ENCODE results near the gene GRM7. TPM values are rescaled to one million over a fixed set of nuclear protein-coding genes. Genes with fewer than 3 reads are reported as not detected.

Gene GRM7
- total RNA-seq, 4 donors from 2014 or later: 0.40 TPM; not detected in 3

DNA sequence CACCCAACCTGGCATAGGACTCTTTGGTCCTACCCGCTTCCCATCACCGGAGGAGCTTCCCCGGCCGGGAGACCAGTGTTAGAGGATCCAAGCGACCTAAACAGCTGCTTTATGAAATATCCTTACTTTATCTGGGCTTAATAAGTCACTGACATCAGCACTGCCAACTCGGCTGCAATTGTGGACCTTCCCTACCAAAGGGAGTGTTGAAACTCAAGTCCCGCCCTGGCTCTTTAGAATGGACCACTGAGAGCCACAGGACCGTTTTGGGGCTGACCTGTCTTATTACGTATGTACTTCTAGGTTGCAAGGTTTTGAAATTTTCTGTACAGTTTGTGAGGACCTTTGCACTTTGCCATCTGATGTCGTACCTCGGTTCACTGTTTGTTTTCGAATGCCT is 879.5 kb downstream of the GRM7 start:
- DNase-seq: no peak
- no peak for TF ChIP-seq POLR2A (IDR thresholded peaks at IDR 0.05)
- TF ChIP-seq, protein P1, sequence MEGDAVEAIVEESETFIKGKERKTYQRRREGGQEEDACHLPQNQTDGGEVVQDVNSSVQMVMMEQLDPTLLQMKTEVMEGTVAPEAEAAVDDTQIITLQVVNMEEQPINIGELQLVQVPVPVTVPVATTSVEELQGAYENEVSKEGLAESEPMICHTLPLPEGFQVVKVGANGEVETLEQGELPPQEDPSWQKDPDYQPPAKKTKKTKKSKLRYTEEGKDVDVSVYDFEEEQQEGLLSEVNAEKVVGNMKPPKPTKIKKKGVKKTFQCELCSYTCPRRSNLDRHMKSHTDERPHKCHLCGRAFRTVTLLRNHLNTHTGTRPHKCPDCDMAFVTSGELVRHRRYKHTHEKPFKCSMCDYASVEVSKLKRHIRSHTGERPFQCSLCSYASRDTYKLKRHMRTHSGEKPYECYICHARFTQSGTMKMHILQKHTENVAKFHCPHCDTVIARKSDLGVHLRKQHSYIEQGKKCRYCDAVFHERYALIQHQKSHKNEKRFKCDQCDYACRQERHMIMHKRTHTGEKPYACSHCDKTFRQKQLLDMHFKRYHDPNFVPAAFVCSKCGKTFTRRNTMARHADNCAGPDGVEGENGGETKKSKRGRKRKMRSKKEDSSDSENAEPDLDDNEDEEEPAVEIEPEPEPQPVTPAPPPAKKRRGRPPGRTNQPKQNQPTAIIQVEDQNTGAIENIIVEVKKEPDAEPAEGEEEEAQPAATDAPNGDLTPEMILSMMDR (IDR thresholded peaks at IDR 0.05): no peak

DNA sequence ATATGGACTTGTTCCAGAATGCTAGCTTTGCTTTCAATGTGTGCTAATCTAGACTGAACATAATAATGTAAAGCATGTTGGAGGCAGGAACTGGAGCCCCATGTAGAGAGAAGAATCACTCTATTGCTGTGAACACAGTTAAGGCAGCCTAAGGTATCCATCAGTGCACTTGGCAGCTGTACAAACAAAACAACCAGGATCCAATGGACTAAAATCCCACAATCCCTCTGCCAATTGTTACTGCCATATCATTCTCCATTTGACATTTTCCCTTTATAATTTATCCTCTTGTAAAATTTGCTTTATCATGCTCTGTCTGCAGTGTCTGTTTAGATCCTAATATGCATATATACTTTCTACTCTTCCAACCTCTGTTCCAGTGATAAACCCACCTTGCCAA is 883.9 kb downstream of the GRM7 start:
- Histone ChIP-seq H3K27me3 (no peaks in the 10 kb centered on the region), H3K4me3 (no peak overlapping the region)
- DNase-seq: no peak

More for the DNA sequence above, 879.5 kb downstream of the GRM7 start:
- Histone ChIP-seq H3K9me3 (no peaks in the 10 kb centered on the region), H3K4me3 (no peak overlapping the region), H3K27me3 (no peaks in the 10 kb centered on the region), H3K27ac (no peak overlapping the region), H3K36me3 (no peaks in the 10 kb centered on the region), H3K4me1 (no peaks in the 10 kb centered on the region)

DNA sequence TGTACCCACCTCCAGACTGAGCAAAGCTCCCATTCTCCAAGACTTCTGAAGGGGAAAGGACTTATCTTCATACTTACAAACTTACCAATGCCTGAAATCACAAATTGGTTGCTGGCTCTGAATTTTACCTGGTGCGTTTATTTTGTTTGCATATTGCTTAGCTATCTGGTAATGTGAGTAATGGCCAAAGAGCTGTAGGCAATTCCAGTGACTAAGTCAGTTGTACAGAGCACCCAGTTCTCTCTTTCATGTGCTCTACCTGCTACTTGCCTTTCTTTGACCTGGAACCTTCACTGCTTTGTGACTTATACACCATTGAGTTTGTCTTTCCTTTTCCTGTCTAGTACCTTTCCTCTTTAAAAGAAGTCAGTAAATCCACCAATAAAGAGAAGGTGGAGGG is 884.8 kb downstream of the GRM7 start:
- Histone ChIP-seq H3K4me1 (no peaks in the 10 kb centered on the region), H3K9me3 (peaks cover 0 to 4% (median 0%) of the 10 kb centered on the region in 4 donors), H3K27me3 (no peaks in the 10 kb centered on the region), H3K36me3 (no peaks in the 10 kb centered on the region), H3K27ac (no peak overlapping the region), H3K4me3 (no peak overlapping the region)
- no peak for DNase-seq
- no peak for TF ChIP-seq POLR2A (IDR thresholded peaks at IDR 0.05)
- TF ChIP-seq, protein P1 (IDR thresholded peaks at IDR 0.05): no peak

More for the DNA sequence above, 883.9 kb downstream of the GRM7 start:
- no peaks in the 10 kb centered on the region for H3K36me3 ChIP-seq
- TF ChIP-seq, protein P1 (IDR thresholded peaks at IDR 0.05): no peak
- no peak for TF ChIP-seq POLR2A (IDR thresholded peaks at IDR 0.05)
- no peaks in the 10 kb centered on the region for H3K4me1 ChIP-seq
- H3K9me3 ChIP-seq: peaks cover 0 to 4% (median 0%) of the 10 kb centered on the region in 4 donors
- no peak overlapping the region for H3K27ac ChIP-seq

DNA sequence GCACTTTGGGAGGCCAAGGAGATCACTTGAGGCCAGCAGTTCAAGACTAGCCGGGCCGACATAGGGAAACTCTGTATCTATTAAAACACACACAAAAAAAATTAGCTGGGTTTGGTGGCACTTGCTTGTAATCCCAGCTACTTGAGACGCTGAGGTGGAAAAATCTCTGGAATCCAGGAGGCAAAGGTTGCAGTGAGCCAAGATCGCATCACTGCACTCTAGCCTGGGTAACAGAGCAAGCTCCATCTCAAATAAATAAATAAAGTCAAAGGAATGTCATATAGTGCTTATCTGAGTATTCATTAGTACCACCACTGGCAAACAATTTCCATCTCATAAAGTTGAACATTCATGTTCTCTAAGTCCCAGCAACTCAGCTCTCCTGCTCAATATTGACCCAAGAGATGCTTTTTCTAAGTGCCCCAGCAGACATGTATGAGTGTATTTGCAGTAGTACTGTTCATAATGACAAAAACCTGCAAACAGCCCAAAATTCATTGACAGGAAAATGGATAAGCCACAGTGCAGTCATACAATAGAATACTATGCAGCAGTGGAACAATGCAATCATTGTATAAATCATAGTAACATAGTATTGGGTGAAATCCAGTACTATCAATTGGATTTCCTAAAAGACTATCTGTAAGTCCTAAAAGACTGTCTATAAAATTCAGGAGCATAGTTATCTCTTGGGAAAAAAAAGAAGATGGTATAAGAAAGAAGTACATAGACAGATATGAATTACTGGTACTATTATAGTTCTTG is 889.2 kb downstream of the GRM7 start:
- Histone ChIP-seq H3K27ac (no peak overlapping the region), H3K36me3 (no peaks in the 10 kb centered on the region), H3K9me3 (peaks cover 0 to 4% (median 0%) of the 10 kb centered on the region in 4 donors), H3K4me3 (no peak overlapping the region), H3K27me3 (no peaks in the 10 kb centered on the region), H3K4me1 (no peaks in the 10 kb centered on the region)
- no peak for DNase-seq
- TF ChIP-seq POLR2A (IDR thresholded peaks at IDR 0.05): no peak
- TF ChIP-seq, protein P1 (IDR thresholded peaks at IDR 0.05): no peak

DNA sequence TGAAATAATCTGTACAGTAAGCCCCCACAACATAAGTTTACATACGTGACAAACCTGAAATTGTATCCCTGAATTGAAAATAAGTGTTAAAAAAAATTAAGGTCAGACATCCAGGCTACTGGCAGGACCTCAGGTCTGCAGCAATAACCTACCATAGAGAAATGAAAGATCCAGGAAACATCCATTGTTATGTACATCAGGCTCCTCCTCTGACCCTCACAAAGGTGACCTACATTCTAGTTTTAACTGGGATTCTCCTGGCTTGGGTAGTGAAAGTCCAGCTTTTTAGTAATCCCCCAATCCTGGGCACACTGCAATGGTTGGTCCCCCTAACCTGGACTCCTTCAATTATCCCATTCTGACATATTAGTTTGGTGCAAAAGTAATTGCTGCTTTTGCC is 891.1 kb downstream of the GRM7 start:
- no peak for DNase-seq
- Histone ChIP-seq H3K4me1 (no peaks in the 10 kb centered on the region), H3K27ac (no peak overlapping the region), H3K36me3 (no peaks in the 10 kb centered on the region), H3K4me3 (no peak overlapping the region), H3K9me3 (peaks cover 0 to 4% (median 0%) of the 10 kb centered on the region in 4 donors), H3K27me3 (no peaks in the 10 kb centered on the region)
- TF ChIP-seq POLR2A (IDR thresholded peaks at IDR 0.05): no peak
- TF ChIP-seq, protein P1 (IDR thresholded peaks at IDR 0.05): no peak
